Bronchial epithelial cell (primary cell): ENCODE results near the gene FGGY. TPM values are rescaled to one million over a fixed set of nuclear protein-coding genes. Genes with fewer than 3 reads are reported as not detected.

ENCODE experiments used
- DNase-seq: peaks from one replicate; pipeline ENCODE4 v3.0.0-alpha.2; 2010; ENCODE audit warnings: low read depth
- FAIRE-seq: peaks from 2 replicates; lab custom pipeline; 2011; peaks lifted over from hg19 to GRCh38; lab: Jason Lieb, UNC
- H3K27me3 ChIP-seq: 2 replicates; pipeline ENCODE4 v1.5.1; 2011; ENCODE audit warnings: low read length; ENCODE audit not compliant: control insufficient read depth, insufficient read depth
- H3K36me3 ChIP-seq: 2 replicates; pipeline ENCODE4 v1.5.1; 2011; ENCODE audit warnings: low read length; ENCODE audit not compliant: control insufficient read depth, insufficient read depth
- H3K4me3 ChIP-seq: 2 replicates; pipeline ENCODE4 v1.5.1; 2011; ENCODE audit warnings: mild to moderate bottlenecking, low read depth, low read length, control low read depth
- total RNA-seq: library from RNA; depleted of rRNA; stranded (reverse); fragments of >200 nt; gene quantifications from 2 replicates; pipeline ENCODE4 v1.2.1, GENCODE V29; 2014
- TF ChIP-seq, protein P1 (sequence below): IDR thresholded peaks from 2 replicates; pipeline ENCODE4 v1.5.1; 2011; ENCODE audit warnings: mild to moderate bottlenecking, moderate library complexity, low read length, control low read depth, inconsistent platforms; ENCODE audit not compliant: insufficient read depth, severe bottlenecking

Gene FGGY
- total RNA-seq, 1 donor from 2014 or later = 20.0 TPM

GRCh38 chr1:59415881-59416280 lies 119.0 kb downstream of the FGGY start:
- FAIRE-seq (no peak), DNase-seq (no peak)
- H3K4me3 ChIP-seq = no peak overlapping the region
- no peaks in the 10 kb centered on the region for H3K27me3 ChIP-seq
- TF ChIP-seq, protein P1, sequence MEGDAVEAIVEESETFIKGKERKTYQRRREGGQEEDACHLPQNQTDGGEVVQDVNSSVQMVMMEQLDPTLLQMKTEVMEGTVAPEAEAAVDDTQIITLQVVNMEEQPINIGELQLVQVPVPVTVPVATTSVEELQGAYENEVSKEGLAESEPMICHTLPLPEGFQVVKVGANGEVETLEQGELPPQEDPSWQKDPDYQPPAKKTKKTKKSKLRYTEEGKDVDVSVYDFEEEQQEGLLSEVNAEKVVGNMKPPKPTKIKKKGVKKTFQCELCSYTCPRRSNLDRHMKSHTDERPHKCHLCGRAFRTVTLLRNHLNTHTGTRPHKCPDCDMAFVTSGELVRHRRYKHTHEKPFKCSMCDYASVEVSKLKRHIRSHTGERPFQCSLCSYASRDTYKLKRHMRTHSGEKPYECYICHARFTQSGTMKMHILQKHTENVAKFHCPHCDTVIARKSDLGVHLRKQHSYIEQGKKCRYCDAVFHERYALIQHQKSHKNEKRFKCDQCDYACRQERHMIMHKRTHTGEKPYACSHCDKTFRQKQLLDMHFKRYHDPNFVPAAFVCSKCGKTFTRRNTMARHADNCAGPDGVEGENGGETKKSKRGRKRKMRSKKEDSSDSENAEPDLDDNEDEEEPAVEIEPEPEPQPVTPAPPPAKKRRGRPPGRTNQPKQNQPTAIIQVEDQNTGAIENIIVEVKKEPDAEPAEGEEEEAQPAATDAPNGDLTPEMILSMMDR = no peak
- H3K36me3 ChIP-seq = no peaks in the 10 kb centered on the region

DNA sequence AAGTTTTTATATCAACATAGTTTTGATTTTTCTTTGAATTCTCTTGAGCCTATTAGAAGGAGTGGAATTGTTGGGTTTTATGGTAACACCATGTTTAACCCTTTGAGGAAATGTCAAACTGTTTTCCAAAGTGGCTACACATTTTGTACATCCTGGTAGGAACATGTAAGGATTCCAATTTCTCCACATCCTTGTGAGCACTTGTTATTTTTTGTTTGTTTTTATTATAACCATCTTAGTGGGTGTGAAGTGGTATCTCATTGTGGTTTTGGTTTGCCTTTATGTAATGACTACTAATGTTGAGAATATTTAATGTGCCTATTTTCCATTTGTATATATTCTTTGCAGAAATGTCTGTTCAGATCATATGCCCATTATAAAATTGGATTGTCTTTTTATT lies 120.5 kb downstream of the FGGY start:
- FAIRE-seq (no peak), DNase-seq (no peak)
- no peaks in the 10 kb centered on the region for H3K27me3 ChIP-seq
- TF ChIP-seq, protein P1 = no peak
- H3K36me3 ChIP-seq = no peaks in the 10 kb centered on the region
- H3K4me3 ChIP-seq = no peak overlapping the region

DNA sequence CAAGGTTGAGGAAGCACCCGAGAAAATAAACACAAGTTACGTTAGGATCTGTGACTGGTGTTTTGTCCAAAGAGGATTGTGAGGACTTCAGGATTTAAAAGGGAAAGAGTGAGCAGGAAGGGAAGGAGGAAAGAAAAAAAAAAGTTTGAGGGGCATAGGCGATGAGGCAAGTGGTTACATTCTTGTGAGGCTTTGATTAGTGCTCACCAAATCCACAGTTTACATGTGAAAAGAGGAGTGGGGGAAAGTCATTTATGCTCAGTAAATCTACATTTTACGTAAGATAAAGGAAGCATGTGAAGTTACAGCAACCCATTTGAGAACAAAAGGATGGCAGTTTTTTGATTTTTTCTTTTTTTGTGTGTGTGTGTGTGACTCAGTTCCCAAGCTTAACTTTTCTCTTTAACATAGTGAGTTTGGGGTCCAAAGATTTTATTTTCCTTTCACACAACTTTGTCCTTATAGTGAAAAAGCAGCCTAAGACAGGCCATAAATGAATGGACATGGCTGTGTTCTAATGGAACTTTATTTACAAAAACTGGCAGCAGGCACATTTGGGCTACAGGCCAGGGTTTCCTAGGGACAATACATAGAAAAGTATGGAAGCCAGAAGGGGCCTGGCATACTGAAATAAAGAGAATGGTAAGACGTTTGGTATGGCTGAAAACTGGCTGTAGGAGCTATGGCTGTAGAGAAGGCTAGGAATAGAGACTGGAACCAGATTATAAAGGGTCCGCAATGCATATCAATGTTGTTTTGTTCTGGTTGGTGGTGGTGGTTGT lies 121.7 kb downstream of the FGGY start:
- no peak overlapping the region for H3K4me3 ChIP-seq
- H3K36me3 ChIP-seq = no peaks in the 10 kb centered on the region
- DNase-seq (no peak), FAIRE-seq (no peak)
- H3K27me3 ChIP-seq = no peaks in the 10 kb centered on the region
- TF ChIP-seq, protein P1 = no peak

- H3K4me3 ChIP-seq = no peak overlapping the region
- DNase-seq = no peak
- no peaks in the 10 kb centered on the region for H3K36me3 ChIP-seq
- TF ChIP-seq, protein P1 = no peak
- no peaks in the 10 kb centered on the region for H3K27me3 ChIP-seq
- FAIRE-seq = no peak
Observed at GRCh38 chr1:59419361-59420140, 122.7 kb downstream of the FGGY start.

GRCh38 chr1:59421232-59421920 lies 124.5 kb downstream of the FGGY start:
- no peaks in the 10 kb centered on the region for H3K27me3 ChIP-seq
- no peak for FAIRE-seq
- TF ChIP-seq, protein P1 = no peak
- no peak for DNase-seq
- no peak overlapping the region for H3K4me3 ChIP-seq
- no peaks in the 10 kb centered on the region for H3K36me3 ChIP-seq
